Naive thymus-derived CD4-positive, alpha-beta T cell (primary cell): Measurements from ENCODE around the gene CRKL. TPM values are rescaled to one million over a fixed set of nuclear protein-coding genes. Genes with fewer than 3 reads are reported as not detected.

ENCODE experiments used
- ATAC-seq: fragments of 150-1000 bp; cut with Tn5 transposase; 2 replicates; pipeline ENCODE4 v1.10.0; 2021; ENCODE audit warnings: mild to moderate bottlenecking, moderate library complexity
- CTCF ChIA-PET: fragments of 350-600 bp; sonication (Branson Sonifier 250); formaldehyde crosslinking; loops from one replicate; lab custom pipeline; 2021; ENCODE audit warnings: antibody characterized with exemption; lab: Charles Lee
- POLR2A ChIA-PET: fragments of 350-600 bp; sonication (Branson Sonifier 250); formaldehyde crosslinking; loops from one replicate; lab custom pipeline; 2021; ENCODE audit warnings: antibody characterized with exemption, inconsistent platforms; lab: Charles Lee
- DNase-seq, 9 donors: peaks; one replicate each; pipeline versions ENCODE4 v3.0.0 to v3.0.0-alpha.2; 2020 to 2022; ENCODE audit warnings: mixed read lengths in 1 of 9
- H3K27ac ChIP-seq: one replicate; pipeline ENCODE4 v1.7.0; 2013; ENCODE audit warnings: mild to moderate bottlenecking, low read depth, low read length, moderate library complexity
- H3K27me3 ChIP-seq, 2 donors: one replicate each; pipeline ENCODE4 v1.7.0; 2013; ENCODE audit warnings: low read length in 2 of 2, mild to moderate bottlenecking in 2 of 2, moderate library complexity in 2 of 2; ENCODE audit not compliant: control insufficient read depth in 2 of 2, insufficient read depth in 2 of 2
- H3K36me3 ChIP-seq, 3 experiments: 1 replicate in 2 of 3; 2 replicates in 1 of 3; pipeline ENCODE4 v1.7.0; 2013; ENCODE audit warnings: low read length in 3 of 3, mild to moderate bottlenecking in 3 of 3, moderate library complexity in 1 of 3; ENCODE audit not compliant: insufficient read depth in 3 of 3, control insufficient read depth in 2 of 3
- H3K4me1 ChIP-seq, 2 donors: one replicate each; pipeline ENCODE4 v1.7.0; 2013; ENCODE audit warnings: low read length in 2 of 2, mild to moderate bottlenecking in 2 of 2, moderate library complexity in 1 of 2; ENCODE audit not compliant: control insufficient read depth in 2 of 2, insufficient read depth in 2 of 2
- H3K4me3 ChIP-seq: 2 replicates; pipeline ENCODE4 v1.7.0; 2013; ENCODE audit warnings: mild to moderate bottlenecking, low read length
- H3K9me3 ChIP-seq, 3 experiments: 1 replicate in 2 of 3; 2 replicates in 1 of 3; pipeline ENCODE4 v1.7.0; 2013; ENCODE audit warnings: low read length in 3 of 3; ENCODE audit not compliant: control insufficient read depth in 2 of 3
- H3K27ac Mint-ChIP-seq, 9 donors: one replicate each; pipeline ENCODE4 v1.8.0; 2020 to 2022; ENCODE audit warnings: mixed read lengths in 9 of 9, mild to moderate bottlenecking in 8 of 9, moderate library complexity in 5 of 9, inconsistent platforms in 2 of 9
- H3K27me3 Mint-ChIP-seq, 5 donors: one replicate each; pipeline ENCODE4 v1.8.0; 2021 to 2022; ENCODE audit warnings: mixed read lengths in 5 of 5, mild to moderate bottlenecking in 1 of 5
- H3K36me3 Mint-ChIP-seq, 5 donors: one replicate each; pipeline ENCODE4 v1.8.0; 2020 to 2022; ENCODE audit warnings: mixed read lengths in 5 of 5, mild to moderate bottlenecking in 3 of 5, inconsistent platforms in 1 of 5
- H3K4me1 Mint-ChIP-seq, 7 donors: one replicate each; pipeline ENCODE4 v1.8.0; 2020 to 2022; ENCODE audit warnings: mixed read lengths in 7 of 7, mild to moderate bottlenecking in 3 of 7, inconsistent platforms in 1 of 7
- H3K4me3 Mint-ChIP-seq, 10 donors: one replicate each; pipeline ENCODE4 v1.8.0; 2020 to 2022; ENCODE audit warnings: mild to moderate bottlenecking in 10 of 10, mixed read lengths in 10 of 10, moderate library complexity in 6 of 10, inconsistent platforms in 2 of 10
- H3K9me3 Mint-ChIP-seq, 11 donors: one replicate each; pipeline ENCODE4 v1.8.0; 2020 to 2022; ENCODE audit warnings: mixed read lengths in 11 of 11, mild to moderate bottlenecking in 4 of 11, inconsistent platforms in 1 of 11, moderate library complexity in 1 of 11
- intact Hi-C, 2 donors: fragments of 100-400 bp; cut with micrococcal nuclease; formaldehyde crosslinking; loops; one replicate each; pipeline ENCODE4 v1.15.1; 2023
- polyA plus RNA-seq, 2 donors: library from polyadenylated mRNA; unstranded; fragments of 300-500 nt; fragmentation: Illumina TruSeq; gene quantifications; one replicate each; pipeline ENCODE4 v1.2.3, GENCODE V29; 2021
- total RNA-seq, 6 experiments: library from RNA in 5 of 6; stranded (reverse) in 5 of 6; gene quantifications; 1 replicate in 5 of 6; 2 replicates in 1 of 6; pipeline ENCODE4 v1.2.3 and lab custom pipeline; 2021 to 2026

Gene CRKL
- total and polyA plus RNA-seq, 7 experiments from 2014 or later: 38.9 to 82.7 (median 65.8) TPM

DNA sequence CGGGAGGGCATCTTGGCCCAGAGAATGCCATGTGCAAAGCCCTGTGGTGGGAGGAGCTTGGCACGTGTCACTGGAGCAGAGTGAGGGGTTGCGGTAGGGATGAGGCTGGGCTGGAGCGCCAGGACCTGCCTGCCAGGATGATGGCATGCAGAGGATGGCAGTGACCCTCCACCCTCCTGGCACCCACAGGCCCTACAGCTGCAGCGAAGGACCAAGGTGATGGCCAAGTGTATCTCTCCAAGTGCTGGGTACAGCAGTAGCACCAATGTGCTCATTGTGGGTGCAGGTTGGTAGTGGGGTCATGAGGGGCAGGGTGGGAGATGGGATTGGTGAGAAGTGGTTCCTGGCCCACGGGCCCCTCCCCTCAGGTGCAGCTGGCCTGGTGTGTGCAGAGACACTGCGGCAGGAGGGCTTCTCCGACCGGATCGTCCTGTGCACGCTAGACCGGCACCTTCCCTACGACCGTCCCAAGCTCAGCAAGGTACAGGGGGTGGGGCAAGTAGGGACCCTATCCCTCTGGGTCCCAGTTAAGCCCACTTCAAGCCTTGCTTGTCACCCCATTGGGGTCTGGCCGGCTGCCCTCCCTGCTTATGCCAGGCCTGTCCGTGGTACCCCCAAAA is 57.2 kb downstream of the CRKL start:
- H3K27ac Mint-ChIP-seq: no peak overlapping the region
- no peak for ATAC-seq
- H3K36me3 Mint-ChIP-seq: peaks cover 0 to 3% (median 0%) of the 10 kb centered on the region in 5 donors
- no peak for DNase-seq
- ChIA-PET POLR2A (no interaction called here), CTCF (interaction anchor here (1.2 kb wide), 1 partner anchor 152 kb away, joined by 3 read pairs; no protein-coding TSS in a partner anchor)
- Histone ChIP-seq H3K9me3 (peaks cover 0 to 8% (median 0%) of the 10 kb centered on the region in 3 experiments), H3K4me3 (no peak overlapping the region), H3K27me3 (no peaks in the 10 kb centered on the region), H3K4me1 (peaks cover 0 to under 1% of the 10 kb centered on the region in 2 donors), H3K27ac (no peak overlapping the region), H3K36me3 (no peaks in the 10 kb centered on the region)
- H3K9me3 Mint-ChIP-seq: peaks cover 0 to 8% (median 0%) of the 10 kb centered on the region in 11 donors
- no peaks in the 10 kb centered on the region for H3K27me3 Mint-ChIP-seq
- no peak overlapping the region for H3K4me3 Mint-ChIP-seq
- peaks cover 3 to 9% (median 7%) of the 10 kb centered on the region in 7 donors for H3K4me1 Mint-ChIP-seq
- intact Hi-C loops: no loop called here

DNA sequence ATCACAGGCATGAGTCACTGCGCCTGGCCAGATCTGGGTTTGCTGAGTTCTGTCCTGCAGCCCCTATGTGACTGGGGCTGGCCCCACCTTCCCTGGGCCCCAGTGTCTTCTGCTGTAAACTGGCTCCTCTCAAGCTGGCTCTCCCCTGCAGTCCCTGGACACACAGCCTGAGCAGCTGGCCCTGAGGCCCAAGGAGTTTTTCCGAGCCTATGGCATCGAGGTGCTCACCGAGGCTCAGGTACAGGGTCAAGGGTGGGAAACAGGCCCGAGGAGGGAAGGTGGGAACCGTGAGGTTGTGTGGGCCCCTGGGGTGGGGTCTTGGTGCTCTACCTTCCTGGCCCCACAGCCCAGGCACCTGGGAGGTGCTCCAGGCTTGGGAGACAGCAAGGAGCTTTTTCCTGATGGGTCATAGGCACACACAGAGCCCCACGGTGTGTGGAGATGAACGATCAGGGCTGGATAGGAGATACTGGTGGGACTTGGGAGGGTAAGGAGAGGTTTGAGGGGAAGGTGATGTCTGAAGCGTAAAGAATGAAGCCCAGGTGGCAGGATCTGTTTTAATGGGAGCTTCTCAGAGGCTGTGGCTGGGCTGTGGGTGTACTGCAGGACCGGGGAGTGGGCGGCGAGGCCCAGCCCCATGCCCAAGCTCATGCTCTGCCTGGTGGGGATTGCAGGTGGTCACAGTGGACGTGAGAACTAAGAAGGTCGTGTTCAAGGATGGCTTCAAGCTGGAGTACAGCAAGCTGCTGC is 58.5 kb downstream of the CRKL start:
- intact Hi-C loops: no loop called here
- Histone ChIP-seq H3K4me1 (peaks cover 0 to 10% of the 10 kb centered on the region in 2 donors), H3K27ac (no peak overlapping the region), H3K4me3 (no peak overlapping the region), H3K27me3 (no peaks in the 10 kb centered on the region), H3K9me3 (peaks cover 0 to 8% (median 0%) of the 10 kb centered on the region in 3 experiments), H3K36me3 (no peaks in the 10 kb centered on the region)
- Mint-ChIP-seq H3K4me3 (no peak overlapping the region), H3K9me3 (peaks cover 0 to 8% (median 0%) of the 10 kb centered on the region in 11 donors), H3K4me1 (peaks cover 9 to 20% (median 15%) of the 10 kb centered on the region in 7 donors), H3K36me3 (peaks cover 0 to 3% (median 0%) of the 10 kb centered on the region in 5 donors), H3K27ac (no peak overlapping the region), H3K27me3 (no peaks in the 10 kb centered on the region)
- DNase-seq: no peak
- POLR2A ChIA-PET: no interaction called here
- CTCF ChIA-PET: no interaction called here
- no peak for ATAC-seq

DNA sequence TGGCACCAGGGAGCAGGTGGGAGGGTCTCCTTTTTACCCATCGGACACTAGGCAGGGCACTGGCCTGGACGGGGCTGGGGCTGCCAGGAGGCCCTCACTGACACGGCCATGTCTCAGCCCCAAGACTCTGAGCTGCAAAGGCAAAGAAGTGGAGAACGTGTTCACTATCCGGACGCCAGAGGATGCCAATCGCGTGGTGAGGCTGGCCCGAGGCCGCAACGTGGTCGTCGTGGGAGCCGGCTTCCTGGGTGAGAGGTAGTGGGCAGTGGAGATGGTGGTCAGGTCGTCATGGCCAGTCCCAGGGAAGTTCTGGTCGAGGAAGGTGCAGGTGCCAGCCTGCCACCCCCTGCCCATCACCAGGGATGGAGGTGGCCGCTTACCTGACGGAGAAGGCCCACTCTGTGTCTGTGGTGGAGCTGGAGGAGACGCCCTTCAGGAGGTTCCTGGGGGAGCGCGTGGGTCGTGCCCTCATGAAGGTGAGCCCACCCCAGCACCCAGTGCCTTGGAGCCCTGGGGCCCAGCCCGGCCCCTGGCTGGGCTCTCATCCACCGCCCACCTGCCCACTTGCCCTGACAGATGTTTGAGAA is 59.2 kb downstream of the CRKL start:
- Mint-ChIP-seq H3K27me3 (no peaks in the 10 kb centered on the region), H3K9me3 (peaks cover 0 to 8% (median 0%) of the 10 kb centered on the region in 11 donors), H3K27ac (no peak overlapping the region), H3K4me3 (no peak overlapping the region), H3K4me1 (peaks cover 13 to 27% (median 22%) of the 10 kb centered on the region in 7 donors), H3K36me3 (peaks cover 0 to 3% (median 0%) of the 10 kb centered on the region in 5 donors)
- ATAC-seq (no peak), DNase-seq (no peak)
- no peak overlapping the region for H3K4me3 ChIP-seq
- intact Hi-C loops: no loop called here
- peaks cover 0 to 8% (median 0%) of the 10 kb centered on the region in 3 experiments for H3K9me3 ChIP-seq
- no peaks in the 10 kb centered on the region for H3K36me3 ChIP-seq
- H3K27ac ChIP-seq: no peak overlapping the region
- peaks cover 5 to 17% of the 10 kb centered on the region in 2 donors for H3K4me1 ChIP-seq
- POLR2A ChIA-PET: no interaction called here
- no peaks in the 10 kb centered on the region for H3K27me3 ChIP-seq
- CTCF ChIA-PET: interaction anchor here (0.6 kb wide), 1 partner anchor 14 kb away, joined by 5 read pairs; no protein-coding TSS in a partner anchor

DNA sequence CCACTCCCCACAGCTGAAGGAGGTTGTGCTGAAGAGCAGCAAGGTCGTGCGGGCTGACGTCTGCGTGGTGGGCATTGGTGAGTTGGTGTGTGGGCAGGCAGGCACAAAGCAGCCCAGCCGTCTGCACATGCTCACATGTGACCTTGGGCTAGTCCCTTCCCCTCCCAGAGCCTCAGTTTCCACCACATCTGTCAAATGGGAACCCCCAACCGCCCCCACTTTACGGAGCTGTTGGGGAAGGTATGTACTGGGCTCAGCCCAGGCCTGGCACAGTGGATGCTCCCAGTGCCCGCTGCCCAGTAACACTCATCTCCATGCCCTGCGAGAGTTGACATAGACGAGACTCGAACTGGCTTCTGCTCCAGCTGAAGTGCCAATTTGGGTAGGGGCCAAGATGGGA is 59.8 kb downstream of the CRKL start:
- no peak for ATAC-seq
- intact Hi-C loops: no loop called here
- CTCF ChIA-PET: interaction anchor here (0.6 kb wide), 1 partner anchor 15 kb away, joined by 5 read pairs; no protein-coding TSS in a partner anchor

DNA sequence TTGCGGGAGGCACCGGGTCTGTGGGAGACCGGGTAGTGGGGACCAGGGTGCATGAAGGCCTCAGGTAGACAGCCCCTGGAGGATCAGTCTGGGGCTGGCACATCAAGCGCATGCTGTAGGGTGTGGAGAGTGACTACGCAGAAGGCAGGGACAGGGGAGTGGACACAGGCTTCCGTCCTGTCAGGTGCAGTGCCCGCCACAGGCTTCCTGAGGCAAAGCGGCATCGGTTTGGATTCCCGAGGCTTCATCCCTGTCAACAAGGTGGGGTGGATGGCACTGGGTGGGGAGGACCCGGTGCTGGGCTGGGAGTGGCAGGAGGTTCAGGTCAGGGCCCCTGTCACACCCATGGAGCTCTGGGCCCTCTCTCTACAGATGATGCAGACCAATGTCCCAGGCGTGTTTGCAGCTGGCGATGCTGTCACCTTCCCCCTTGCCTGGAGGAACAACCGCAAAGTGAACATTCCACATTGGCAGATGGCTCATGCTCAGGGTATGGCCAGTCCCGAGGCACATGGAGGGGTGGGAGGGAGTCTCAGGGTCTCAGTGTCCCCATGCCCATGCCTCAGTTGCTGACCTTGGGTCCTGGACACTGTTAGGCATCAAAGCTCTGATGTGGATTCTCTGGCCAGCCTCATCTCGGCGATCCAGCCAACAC is 60.4 kb downstream of the CRKL start:
- H3K36me3 Mint-ChIP-seq: peaks cover 0 to 3% (median 0%) of the 10 kb centered on the region in 5 donors
- no peak overlapping the region for H3K27ac Mint-ChIP-seq
- CTCF ChIA-PET: no interaction called here
- H3K27me3 Mint-ChIP-seq: no peaks in the 10 kb centered on the region
- DNase-seq (no peak), ATAC-seq (no peak)
- peaks cover 0 to 8% (median 0%) of the 10 kb centered on the region in 11 donors for H3K9me3 Mint-ChIP-seq
- intact Hi-C loops: no loop called here
- peaks cover 0 to 8% (median 0%) of the 10 kb centered on the region in 3 experiments for H3K9me3 ChIP-seq
- no peak overlapping the region for H3K4me3 ChIP-seq
- peaks cover 18 to 32% (median 24%) of the 10 kb centered on the region in 7 donors for H3K4me1 Mint-ChIP-seq
- H3K4me3 Mint-ChIP-seq: no peak overlapping the region
- H3K27ac ChIP-seq: no peak overlapping the region
- peaks cover 0 to 5% (median 0%) of the 10 kb centered on the region in 3 experiments for H3K36me3 ChIP-seq
- peaks cover 7 to 25% of the 10 kb centered on the region in 2 donors for H3K4me1 ChIP-seq
- no peaks in the 10 kb centered on the region for H3K27me3 ChIP-seq
- POLR2A ChIA-PET: no interaction called here

More for the DNA sequence above, 59.8 kb downstream of the CRKL start:
- no peak overlapping the region for H3K27ac ChIP-seq
- H3K4me3 ChIP-seq: no peak overlapping the region
- Mint-ChIP-seq H3K27me3 (no peaks in the 10 kb centered on the region), H3K36me3 (peaks cover 0 to 3% (median 0%) of the 10 kb centered on the region in 5 donors), H3K4me3 (no peak overlapping the region), H3K9me3 (peaks cover 0 to 8% (median 0%) of the 10 kb centered on the region in 11 donors), H3K4me1 (peaks cover 15 to 29% (median 22%) of the 10 kb centered on the region in 7 donors), H3K27ac (no peak overlapping the region)
- peaks cover 0 to 2% (median 0%) of the 10 kb centered on the region in 3 experiments for H3K36me3 ChIP-seq
- no peak for DNase-seq
- POLR2A ChIA-PET: no interaction called here
- H3K27me3 ChIP-seq: no peaks in the 10 kb centered on the region
- H3K4me1 ChIP-seq: peaks cover 7 to 22% of the 10 kb centered on the region in 2 donors
- peaks cover 0 to 8% (median 0%) of the 10 kb centered on the region in 3 experiments for H3K9me3 ChIP-seq

DNA sequence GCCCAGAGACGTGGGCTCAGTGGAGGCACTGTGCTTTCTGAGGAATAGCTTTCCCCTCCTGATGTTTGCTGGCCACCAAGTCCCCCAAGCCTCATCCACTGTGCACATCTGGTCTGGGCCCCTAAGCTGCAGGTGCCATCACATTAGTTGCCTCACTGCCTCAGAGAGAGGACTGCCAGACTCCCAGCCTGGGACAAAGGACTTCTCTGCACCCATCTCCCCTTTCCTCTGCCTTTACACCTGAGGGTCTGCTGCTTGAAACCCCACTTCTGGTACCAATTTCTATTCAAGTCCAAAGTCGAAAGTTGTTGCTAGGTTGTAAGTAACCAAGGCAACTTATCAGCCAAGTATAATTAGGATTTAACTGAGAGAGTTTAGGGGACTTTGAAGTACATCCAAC is 61.2 kb downstream of the CRKL start:
- DNase-seq: no peak
- peaks cover 0 to 3% (median 0%) of the 10 kb centered on the region in 5 donors for H3K36me3 Mint-ChIP-seq
- H3K27me3 Mint-ChIP-seq: no peaks in the 10 kb centered on the region
- ATAC-seq: no peak
- peak overlapping the region in 1 of 10 donors; percentile 33 for H3K4me3 Mint-ChIP-seq
- H3K27me3 ChIP-seq: no peaks in the 10 kb centered on the region
- intact Hi-C loops: no loop called here
- no peak overlapping the region for H3K27ac Mint-ChIP-seq
- no peak overlapping the region for H3K4me3 ChIP-seq
- peaks cover 0 to 5% (median 0%) of the 10 kb centered on the region in 3 experiments for H3K36me3 ChIP-seq
- peaks cover 15 to 32% of the 10 kb centered on the region in 2 donors for H3K4me1 ChIP-seq
- CTCF ChIA-PET: no interaction called here
- H3K9me3 ChIP-seq: peaks cover 0 to 8% (median 0%) of the 10 kb centered on the region in 3 experiments
- H3K27ac ChIP-seq: no peak overlapping the region
- POLR2A ChIA-PET: interaction anchor here (5.2 kb wide), 1 partner anchor 24 kb away, joined by 59 read pairs; the partner anchor contains the start of gene THAP7
- H3K9me3 Mint-ChIP-seq: peaks cover 0 to 8% (median 0%) of the 10 kb centered on the region in 11 donors
- peaks cover 26 to 40% (median 30%) of the 10 kb centered on the region in 7 donors for H3K4me1 Mint-ChIP-seq
